Measurements from ENCODE around the gene SBF2. TPM values are rescaled to one million over a fixed set of nuclear protein-coding genes. Genes with fewer than 3 reads are reported as not detected.

Gene SBF2
- total RNA-seq, 1 experiment from 2014 or later: 30.2 TPM

- H3K27ac ChIP-seq (ENCODE audit: insufficient read length, low read depth, low read length): no peak overlapping the region
- H3K18ac ChIP-seq (ENCODE audit: insufficient read length, low read depth, low read length): no peak overlapping the region
- H3K23ac ChIP-seq (ENCODE audit: insufficient read length, low read depth, low read length): no peak overlapping the region
These were observed 311.8 kb downstream of the SBF2 start for GRCh38 chr11:9982127-9982795.

More at GRCh38 chr11:9982127-9982795, 311.8 kb downstream of the SBF2 start:
- no peak overlapping the region for H3K4me2 ChIP-seq (ENCODE audit: insufficient read depth, insufficient read length, low read length)
- no peak overlapping the region for H2AK5ac ChIP-seq (ENCODE audit: insufficient read length, low read length)
- H2BK12ac ChIP-seq (ENCODE audit: insufficient read length, low read depth, low read length): no peak overlapping the region
- no peak overlapping the region for H2BK120ac ChIP-seq (ENCODE audit: low read depth, low read length, poor library complexity, severe bottlenecking)
- Mint-ChIP-seq H3K27ac (peak overlapping the region; percentile 88 to 97 (median 92); a peak in 6 of 7 replicates), H3K27me3 (ENCODE audit: low read depth) (no peaks in the 10 kb centered on the region), H3K4me3 (peak overlapping the region in 1 of 2 experiments; percentile 26; a peak in 1 of 5 replicates), H3K4me1 (peaks cover 37 to 42% of the 10 kb centered on the region in 2 experiments), H3K9me3 (peaks cover 0 to 4% of the 10 kb centered on the region in 2 experiments; a peak in 2 of 5 replicates), H3K36me3 (ENCODE audit: insufficient read depth in 1 of 3, low read depth in 3 of 3) (peaks cover 24 to 39% (median 38%) of the 10 kb centered on the region in 3 experiments; a peak in 6 of 7 replicates)
- H3K27me3 ChIP-seq (ENCODE audit: insufficient read depth, low read length): no peaks in the 10 kb centered on the region
- H3T11ph ChIP-seq (ENCODE audit: low read length): no peak overlapping the region
- TF ChIP-seq, protein P1, sequence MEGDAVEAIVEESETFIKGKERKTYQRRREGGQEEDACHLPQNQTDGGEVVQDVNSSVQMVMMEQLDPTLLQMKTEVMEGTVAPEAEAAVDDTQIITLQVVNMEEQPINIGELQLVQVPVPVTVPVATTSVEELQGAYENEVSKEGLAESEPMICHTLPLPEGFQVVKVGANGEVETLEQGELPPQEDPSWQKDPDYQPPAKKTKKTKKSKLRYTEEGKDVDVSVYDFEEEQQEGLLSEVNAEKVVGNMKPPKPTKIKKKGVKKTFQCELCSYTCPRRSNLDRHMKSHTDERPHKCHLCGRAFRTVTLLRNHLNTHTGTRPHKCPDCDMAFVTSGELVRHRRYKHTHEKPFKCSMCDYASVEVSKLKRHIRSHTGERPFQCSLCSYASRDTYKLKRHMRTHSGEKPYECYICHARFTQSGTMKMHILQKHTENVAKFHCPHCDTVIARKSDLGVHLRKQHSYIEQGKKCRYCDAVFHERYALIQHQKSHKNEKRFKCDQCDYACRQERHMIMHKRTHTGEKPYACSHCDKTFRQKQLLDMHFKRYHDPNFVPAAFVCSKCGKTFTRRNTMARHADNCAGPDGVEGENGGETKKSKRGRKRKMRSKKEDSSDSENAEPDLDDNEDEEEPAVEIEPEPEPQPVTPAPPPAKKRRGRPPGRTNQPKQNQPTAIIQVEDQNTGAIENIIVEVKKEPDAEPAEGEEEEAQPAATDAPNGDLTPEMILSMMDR (conservative IDR thresholded peaks at IDR 0.05): no peak
- H3K79me1 ChIP-seq (ENCODE audit: insufficient read depth, low read depth, low read length, poor library complexity, severe bottlenecking): no peaks in the 10 kb centered on the region
- H3K56ac ChIP-seq (ENCODE audit: insufficient read length, low read depth, low read length): no peak overlapping the region
- H3K4ac ChIP-seq (ENCODE audit: low read depth, low read length): no peak overlapping the region
- no peak overlapping the region for H4K5ac ChIP-seq (ENCODE audit: insufficient read length, low read depth, low read length)
- H3K79me2 ChIP-seq (ENCODE audit: insufficient read depth, low read length): no peaks in the 10 kb centered on the region
- H2BK15ac ChIP-seq (ENCODE audit: low read depth, low read length): no peak overlapping the region
- H3K14ac ChIP-seq (ENCODE audit: insufficient read depth, low read length): no peak overlapping the region
- no peak overlapping the region for H2AFZ ChIP-seq (ENCODE audit: low read length)
- no CpG with 5 or more reads among the region's 6 CpGs for WGBS (ENCODE audit: extremely low coverage, insufficient read length, low lambda C conversion rate)
- H3K9ac ChIP-seq (ENCODE audit: extremely low read depth, insufficient read length, low read length): no peak overlapping the region
- DNase-seq: no peak
- no peaks in the 10 kb centered on the region; the same call in 1 of the 2 replicates for H3K4me1 ChIP-seq (ENCODE audit: insufficient read depth, low read length)
- no peak overlapping the region for H4K91ac ChIP-seq (ENCODE audit: insufficient read length, low read depth, low read length)
- H2BK20ac ChIP-seq (ENCODE audit: low read depth, low read length, poor library complexity, severe bottlenecking): no peak overlapping the region
- H4K8ac ChIP-seq (replicated peaks; ENCODE audit: insufficient read length, low read depth, low read length): no peak overlapping the region
- H3K9me3 ChIP-seq (ENCODE audit: control insufficient read depth, low read depth, low read length): no peaks in the 10 kb centered on the region
- no peak overlapping the region for H2BK5ac ChIP-seq (ENCODE audit: insufficient read length, low read length)
- H4K20me1 ChIP-seq (ENCODE audit: control insufficient read depth, insufficient read depth, insufficient read length): no peaks in the 10 kb centered on the region
- H3K23me2 ChIP-seq (ENCODE audit: insufficient read length, low read depth, low read length, poor library complexity, severe bottlenecking): no peaks in the 10 kb centered on the region

All from H9 (cell line).